ENCODE data around the gene SANBR. TPM values are rescaled to one million over a fixed set of nuclear protein-coding genes. Genes with fewer than 3 reads are reported as not detected.

Gene SANBR
- polyA plus RNA-seq, 6 donors from 2014 or later: 0.66 to 4.4 (median 1.3) TPM; not detected in 1

- no peak overlapping the region for H3K4me3 Mint-ChIP-seq
- no peaks in the 10 kb centered on the region for H3K27me3 Mint-ChIP-seq
- H3K9me3 Mint-ChIP-seq: peaks cover 0 to 16% (median 4%) of the 10 kb centered on the region in 7 donors
- peaks cover 7 to 17% of the 10 kb centered on the region in 2 donors for H3K36me3 Mint-ChIP-seq
- no peak overlapping the region for H3K27ac Mint-ChIP-seq
- H3K4me1 Mint-ChIP-seq: no peaks in the 10 kb centered on the region
- DNase-seq (no peak), ATAC-seq (ENCODE audit: low read depth in 2 of 2) (no peak)
Measured at GRCh38 chr2:61111708-61112107, 46.0 kb downstream of the SANBR start.

GRCh38 chr2:61114147-61114546 lies 48.5 kb downstream of the SANBR start:
- peaks cover 0 to 16% (median 4%) of the 10 kb centered on the region in 7 donors for H3K9me3 Mint-ChIP-seq
- no peak overlapping the region for H3K4me3 Mint-ChIP-seq
- H3K27me3 Mint-ChIP-seq: no peaks in the 10 kb centered on the region
- peaks cover 7 to 17% of the 10 kb centered on the region in 2 donors for H3K36me3 Mint-ChIP-seq
- H3K27ac Mint-ChIP-seq: no peak overlapping the region
- no peak for DNase-seq
- no peaks in the 10 kb centered on the region for H3K4me1 Mint-ChIP-seq
- ATAC-seq (ENCODE audit: low read depth in 2 of 2): no peak

Other genes starting within 250 kb of the SANBR start
- gene REL, start 184.3 kb upstream of the SANBR start, polyA plus RNA-seq (ENCODE audit: low read depth in 6 of 6): 100 to 1,000 TPM in 3 of 6 donors, 10 to 100 TPM in 3; 30.1 to 125 (median 106) TPM
- 10 to 100 TPM in 4 of 6 donors, 1 to 10 TPM in 2; 8.5 to 17.9 (median 10.6) TPM for gene PEX13, start 48.2 kb upstream of the SANBR start, polyA plus RNA-seq (ENCODE audit: low read depth in 6 of 6)
- 1 to 10 TPM; 3.4 to 8.6 (median 4.8) TPM for gene PUS10, start 47.6 kb upstream of the SANBR start, polyA plus RNA-seq (ENCODE audit: low read depth in 6 of 6)
- 10 to 100 TPM; 26.0 to 50.0 (median 41.7) TPM for gene C2orf74, start 96.3 kb downstream of the SANBR start, polyA plus RNA-seq (ENCODE audit: low read depth in 6 of 6)